ENCODE results near the gene TFF2.

The TFF2 gene

GRCh38 chr21:42385619-42386018 lies 34.8 kb upstream of the TFF2 start:
- TF ChIP-seq ZC3H10 (CRISPR knock-in tag; IDR thresholded peaks at IDR 0.05) (no peak), CREB5 (CRISPR knock-in tag; IDR thresholded peaks at IDR 0.05; ENCODE audit: low read depth) (no peak), PPARA (CRISPR knock-in tag; IDR thresholded peaks at IDR 0.05; ENCODE audit: borderline replicate concordance) (no peak), TSHZ2 (CRISPR knock-in tag; IDR thresholded peaks at IDR 0.05) (no peak), ZFP30 (CRISPR knock-in tag; IDR thresholded peaks at IDR 0.05) (no peak), ISL1 (CRISPR knock-in tag; IDR thresholded peaks at IDR 0.05) (no peak), RARB (CRISPR knock-in tag; IDR thresholded peaks at IDR 0.05) (no peak), ZFP3 (CRISPR knock-in tag; IDR thresholded peaks at IDR 0.05) (no peak), TCF4 (CRISPR knock-in tag; IDR thresholded peaks at IDR 0.05; ENCODE audit: borderline replicate concordance) (no peak), ZNF70 (CRISPR knock-in tag; IDR thresholded peaks at IDR 0.05) (no peak), ZNF565 (CRISPR knock-in tag; conservative IDR thresholded peaks at IDR 0.05; ENCODE audit: low read depth) (no peak), OSR1 (CRISPR knock-in tag; IDR thresholded peaks at IDR 0.05) (no peak), BACH2 (CRISPR knock-in tag; IDR thresholded peaks at IDR 0.05; ENCODE audit: borderline replicate concordance) (no peak), PATZ1 (CRISPR knock-in tag; IDR thresholded peaks at IDR 0.05; ENCODE audit: borderline replicate concordance) (no peak), GLIS3 (CRISPR knock-in tag; IDR thresholded peaks at IDR 0.05) (no peak), ZNF8 (CRISPR knock-in tag; IDR thresholded peaks at IDR 0.05) (no peak), CSDC2 (CRISPR knock-in tag; IDR thresholded peaks at IDR 0.05) (no peak), CSRNP3 (CRISPR knock-in tag; IDR thresholded peaks at IDR 0.05) (no peak), ARNTL (CRISPR knock-in tag; IDR thresholded peaks at IDR 0.05; ENCODE audit: borderline replicate concordance, low read depth) (no peak), TOX (CRISPR knock-in tag; IDR thresholded peaks at IDR 0.05; ENCODE audit: borderline replicate concordance) (no peak)
- ATAC-seq = no peak

- no peak for ATAC-seq
- TF ChIP-seq POU6F1 (CRISPR knock-in tag; IDR thresholded peaks at IDR 0.05; ENCODE audit: borderline replicate concordance, low read depth) (no peak), ISL1 (CRISPR knock-in tag; IDR thresholded peaks at IDR 0.05) (no peak), ZNF8 (CRISPR knock-in tag; IDR thresholded peaks at IDR 0.05) (no peak), CREB5 (CRISPR knock-in tag; IDR thresholded peaks at IDR 0.05; ENCODE audit: low read depth) (no peak), PPARA (CRISPR knock-in tag; IDR thresholded peaks at IDR 0.05; ENCODE audit: borderline replicate concordance) (no peak), OSR1 (CRISPR knock-in tag; IDR thresholded peaks at IDR 0.05) (no peak), ZNF70 (CRISPR knock-in tag; IDR thresholded peaks at IDR 0.05) (no peak), ZC3H10 (CRISPR knock-in tag; IDR thresholded peaks at IDR 0.05) (no peak), SNAI2 (CRISPR knock-in tag; IDR thresholded peaks at IDR 0.05) (no peak), TOX (CRISPR knock-in tag; IDR thresholded peaks at IDR 0.05; ENCODE audit: borderline replicate concordance) (no peak), BACH2 (CRISPR knock-in tag; IDR thresholded peaks at IDR 0.05; ENCODE audit: borderline replicate concordance) (no peak), TCF4 (CRISPR knock-in tag; IDR thresholded peaks at IDR 0.05; ENCODE audit: borderline replicate concordance) (no peak), ZFP30 (CRISPR knock-in tag; IDR thresholded peaks at IDR 0.05) (no peak), ZFP3 (CRISPR knock-in tag; IDR thresholded peaks at IDR 0.05) (no peak)
Observed at GRCh38 chr21:42384989-42385388, 34.2 kb upstream of the TFF2 start.

Measured in SK-N-SH treated with all-trans-retinoic acid at 6 μM for 48 hours (cell line).